Testis (tissue), 3 donors: ENCODE measurements around the gene RPS14. TPM values are rescaled to one million over a fixed set of nuclear protein-coding genes. Genes with fewer than 3 reads are reported as not detected.

Experiments
- DNase-seq: peaks from one replicate; pipeline ENCODE4 v3.0.0-alpha.2; 2019
- H3K27ac ChIP-seq, 2 donors: fragments of 200-600 bp; sonication (generic); one replicate each; pipeline ENCODE4 v1.5.1; 2019
- H3K27me3 ChIP-seq: fragments of 200-600 bp; sonication (generic); one replicate; pipeline ENCODE4 v1.5.1; 2019
- H3K36me3 ChIP-seq: fragments of 200-600 bp; sonication (generic); one replicate; pipeline ENCODE4 v1.5.1; 2017; ENCODE audit warnings: low read depth; ENCODE audit errors: missing control alignments
- H3K4me1 ChIP-seq: fragments of 200-600 bp; sonication (generic); one replicate; pipeline ENCODE4 v1.5.1; 2019
- H3K4me3 ChIP-seq, 2 donors: fragments of 200-600 bp; sonication (generic); one replicate each; pipeline ENCODE4 v1.5.1; 2017 to 2019
- H3K9me3 ChIP-seq: fragments of 200-600 bp; sonication (generic); one replicate; pipeline ENCODE4 v1.5.1; 2017
- POLR2A ChIP-seq: fragments of 450-650 bp; IDR thresholded peaks from one replicate; pipeline ENCODE4 v1.6.1; 2017; ENCODE audit warnings: antibody characterized with exemption, mild to moderate bottlenecking, moderate library complexity
- WGBS, 2 donors: methylation state at CpG; one replicate each; pipeline ENCODE4 v1.1.5; 2018; 5-methylcytosine and 5-hydroxymethylcytosine counted together
- intact Hi-C: fragments of 100-400 bp; cut with DNase I; formaldehyde crosslinking; loops from one replicate; pipeline ENCODE4 v1.15.1; 2023; ENCODE audit warnings: low total_unique reads
- polyA plus RNA-seq: library from polyadenylated mRNA; stranded (reverse); fragments of 350-450 nt; fragmentation: Illumina TruSeq; extraction: RNeasy Lipid Tissue Mini Kit (QIAGEN cat#74804); gene quantifications from one replicate; pipeline ENCODE4 v1.2.3, GENCODE V29; 2014; ENCODE audit warnings: low read depth, low replicate concordance; ENCODE audit not compliant: insufficient read depth
- total RNA-seq, 2 donors: library from RNA; depleted of rRNA; stranded (reverse); fragments of >200 nt; gene quantifications; one replicate each; pipeline ENCODE4 v1.2.3, GENCODE V29; 2016
- TF ChIP-seq, protein P1 (sequence below), 3 experiments: fragments of 450-650 bp in 2 of 3; fragments of 200-600 bp in 1 of 3; sonication (generic) in 1 of 3; IDR thresholded peaks; one replicate each; pipeline ENCODE4 v1.5.1; 2016 to 2019; ENCODE audit warnings: antibody characterized with exemption in 3 of 3, mild to moderate bottlenecking in 2 of 3, moderate library complexity in 1 of 3

RPS14 gene
- total and polyA plus RNA-seq, 3 donors from 2014 or later = 781 to 1,273 (median 1,234) TPM

DNA sequence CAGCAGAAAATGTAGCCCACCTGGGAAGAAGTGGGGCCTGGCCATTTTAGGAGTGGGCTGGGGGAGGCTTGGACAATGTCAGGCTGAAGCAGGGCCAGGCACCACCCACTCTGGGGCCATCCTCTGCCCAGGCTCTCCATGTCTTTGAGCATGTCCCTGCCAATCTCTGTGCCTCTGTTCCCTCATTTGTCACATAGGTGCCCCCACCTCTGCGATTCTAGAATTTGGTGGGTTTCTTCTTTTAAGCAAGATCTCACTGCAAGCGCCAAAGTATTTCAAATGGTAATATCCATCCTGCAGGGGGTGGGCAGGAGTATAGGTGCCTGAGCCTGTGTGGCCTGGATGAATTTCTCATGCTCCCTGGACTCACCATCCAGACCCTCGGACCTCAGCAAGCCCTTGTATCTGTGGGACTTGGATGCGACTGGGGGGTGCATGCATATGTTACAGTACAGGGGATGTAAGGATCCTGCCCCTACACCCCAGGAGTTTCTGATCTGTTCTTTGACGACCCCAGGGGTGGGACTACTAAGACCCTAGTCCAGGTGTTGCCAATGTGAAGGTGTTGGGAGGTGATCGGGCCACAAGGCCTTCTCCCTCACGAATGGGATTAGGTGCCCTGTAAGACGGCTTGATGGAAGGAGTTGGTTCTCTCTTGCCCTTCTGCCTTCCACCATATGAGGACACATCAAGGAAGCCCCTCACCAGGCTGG, 41.2 kb downstream of the RPS14 start:
- TF ChIP-seq POLR2A = no peak
- TF ChIP-seq, protein P1, sequence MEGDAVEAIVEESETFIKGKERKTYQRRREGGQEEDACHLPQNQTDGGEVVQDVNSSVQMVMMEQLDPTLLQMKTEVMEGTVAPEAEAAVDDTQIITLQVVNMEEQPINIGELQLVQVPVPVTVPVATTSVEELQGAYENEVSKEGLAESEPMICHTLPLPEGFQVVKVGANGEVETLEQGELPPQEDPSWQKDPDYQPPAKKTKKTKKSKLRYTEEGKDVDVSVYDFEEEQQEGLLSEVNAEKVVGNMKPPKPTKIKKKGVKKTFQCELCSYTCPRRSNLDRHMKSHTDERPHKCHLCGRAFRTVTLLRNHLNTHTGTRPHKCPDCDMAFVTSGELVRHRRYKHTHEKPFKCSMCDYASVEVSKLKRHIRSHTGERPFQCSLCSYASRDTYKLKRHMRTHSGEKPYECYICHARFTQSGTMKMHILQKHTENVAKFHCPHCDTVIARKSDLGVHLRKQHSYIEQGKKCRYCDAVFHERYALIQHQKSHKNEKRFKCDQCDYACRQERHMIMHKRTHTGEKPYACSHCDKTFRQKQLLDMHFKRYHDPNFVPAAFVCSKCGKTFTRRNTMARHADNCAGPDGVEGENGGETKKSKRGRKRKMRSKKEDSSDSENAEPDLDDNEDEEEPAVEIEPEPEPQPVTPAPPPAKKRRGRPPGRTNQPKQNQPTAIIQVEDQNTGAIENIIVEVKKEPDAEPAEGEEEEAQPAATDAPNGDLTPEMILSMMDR (IDR thresholded peaks at IDR 0.05) = no peak
- WGBS, 2 donors = 90 to 92% methylated on average over 8 of the region's 8 CpGs
- H3K27me3 ChIP-seq = no peaks in the 10 kb centered on the region
- H3K36me3 ChIP-seq = no peaks in the 10 kb centered on the region
- no peak for DNase-seq
- H3K4me1 ChIP-seq = peaks cover 11% of the 10 kb centered on the region
- no peak overlapping the region for H3K27ac ChIP-seq
- H3K9me3 ChIP-seq = no peaks in the 10 kb centered on the region
- H3K4me3 ChIP-seq = no peak overlapping the region
- intact Hi-C loops = no loop called here

DNA sequence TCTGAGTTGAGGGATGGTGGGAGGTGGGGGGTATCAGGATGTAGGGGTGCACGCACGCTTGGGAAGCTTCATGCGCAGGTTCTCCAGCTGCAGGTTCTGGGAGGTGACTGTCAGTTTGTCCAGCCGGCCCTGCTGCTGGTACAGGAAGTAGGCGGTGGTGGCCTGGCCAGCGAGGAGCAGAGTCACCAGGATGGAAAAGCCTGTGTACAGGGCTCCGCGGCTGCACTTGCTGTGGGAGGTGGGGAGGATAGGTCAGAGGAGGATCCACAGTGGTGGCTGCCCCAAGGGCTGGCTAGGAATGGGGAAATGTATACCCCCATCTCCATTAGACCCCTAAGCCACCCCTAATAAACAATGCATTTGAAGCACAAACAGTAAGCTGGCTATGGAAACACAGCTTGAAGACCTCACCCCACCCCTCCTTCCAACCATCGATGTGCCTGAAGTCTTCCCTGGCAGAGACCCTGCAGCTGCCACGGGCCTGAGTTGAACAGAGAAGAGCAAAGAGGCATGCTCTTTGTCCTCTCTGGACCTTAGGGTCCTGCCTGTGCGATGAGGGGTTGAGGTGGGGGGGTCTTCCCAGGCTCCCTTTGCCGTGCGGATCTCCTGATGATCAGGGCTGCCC, 42.3 kb downstream of the RPS14 start:
- TF ChIP-seq, protein P1 (IDR thresholded peaks at IDR 0.05) = no peak
- Histone ChIP-seq H3K4me1 (peaks cover 8% of the 10 kb centered on the region), H3K27me3 (no peaks in the 10 kb centered on the region), H3K4me3 (no peak overlapping the region), H3K9me3 (no peaks in the 10 kb centered on the region), H3K36me3 (no peaks in the 10 kb centered on the region), H3K27ac (no peak overlapping the region)
- intact Hi-C loops = no loop called here
- WGBS, 2 donors = 84 to 86% methylated on average over 7 to 13 of the region's 13 CpGs
- no peak for DNase-seq

DNA sequence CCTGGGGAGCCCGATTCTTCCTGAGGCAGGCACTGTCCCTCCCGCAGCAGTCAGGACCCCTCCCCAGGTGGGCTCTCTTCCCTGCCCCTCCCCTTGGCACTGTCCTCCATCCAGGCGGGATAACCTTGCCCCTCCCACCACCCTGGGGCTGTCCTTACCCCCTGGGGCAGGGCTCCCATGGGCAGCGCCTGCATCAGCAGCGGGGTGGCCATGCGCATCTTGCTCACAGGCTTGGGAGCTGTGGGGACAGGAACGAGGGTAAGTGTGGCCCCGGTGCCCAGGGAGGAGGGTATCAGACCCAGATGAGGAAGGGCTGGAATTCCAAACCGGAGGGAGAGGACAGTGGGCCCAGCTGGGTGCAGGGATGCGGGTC, 42.8 kb downstream of the RPS14 start:
- Histone ChIP-seq H3K4me1 (peaks cover 5% of the 10 kb centered on the region), H3K36me3 (no peaks in the 10 kb centered on the region), H3K9me3 (no peaks in the 10 kb centered on the region), H3K27me3 (no peaks in the 10 kb centered on the region), H3K4me3 (no peak overlapping the region), H3K27ac (no peak overlapping the region)
- TF ChIP-seq, protein P1 (IDR thresholded peaks at IDR 0.05) = no peak
- no peak for TF ChIP-seq POLR2A
- 79 to 90% methylated on average over 10 of the region's 10 CpGs for WGBS, 2 donors
- no peak for DNase-seq
- intact Hi-C loops = no loop called here

DNA sequence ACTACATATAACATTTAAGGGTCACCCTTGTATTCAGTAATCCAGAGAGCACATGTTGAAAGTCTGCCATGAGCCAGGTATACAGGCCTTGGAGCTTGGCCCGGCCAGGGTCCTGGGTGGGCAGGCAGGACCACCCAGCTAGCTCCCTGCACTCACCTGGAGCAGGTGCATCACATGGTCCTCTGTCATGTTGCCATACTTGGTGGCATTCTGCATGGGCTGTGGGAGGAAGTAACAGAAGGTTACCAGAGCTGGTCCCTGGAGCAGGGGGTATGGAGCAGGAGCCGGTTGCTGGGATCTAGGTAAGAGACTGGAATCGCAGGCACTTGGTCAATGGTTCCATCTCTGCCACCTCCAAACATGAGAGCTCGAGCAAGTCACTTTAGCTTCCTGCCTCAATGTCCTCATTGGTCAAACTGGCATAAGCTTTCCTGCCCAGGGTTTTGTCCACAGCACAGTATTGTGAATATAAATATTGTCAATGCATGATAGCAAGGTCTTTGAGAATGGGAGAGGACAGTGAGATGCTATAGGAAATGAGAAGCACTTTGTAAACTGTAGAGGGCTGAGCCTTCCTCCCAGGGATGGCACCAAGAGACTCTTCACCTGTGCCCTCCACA, 43.3 kb downstream of the RPS14 start:
- intact Hi-C loops = no loop called here
- no peak overlapping the region for H3K27ac ChIP-seq
- H3K27me3 ChIP-seq = no peaks in the 10 kb centered on the region
- TF ChIP-seq POLR2A = no peak
- TF ChIP-seq, protein P1 (IDR thresholded peaks at IDR 0.05) = no peak
- WGBS, 2 donors = 84 to 85% methylated on average over 3 to 4 of the region's 4 CpGs
- no peaks in the 10 kb centered on the region for H3K36me3 ChIP-seq
- peaks cover 5% of the 10 kb centered on the region for H3K4me1 ChIP-seq
- no peak for DNase-seq
- no peaks in the 10 kb centered on the region for H3K9me3 ChIP-seq
- H3K4me3 ChIP-seq = no peak overlapping the region
